GM18505 (cell line): Measurements from ENCODE around the gene ABCF3.

Source experiments
- ATAC-seq: cut with Tn5 transposase; IDR thresholded peaks from one replicate; pipeline ENCODE4 v1.9.1; 2021; ENCODE audit not compliant: unreplicated experiment
- POLR2A ChIP-seq: IDR thresholded peaks from 4 replicates; pipeline ENCODE4 v1.6.1; 2011; ENCODE audit warnings: borderline replicate concordance; ENCODE audit not compliant: insufficient read depth, insufficient read length; ENCODE audit errors: extremely low read depth

Gene ABCF3

GRCh38 chr3:184239221-184239620 is 53.2 kb downstream of the ABCF3 start:
- no peak for TF ChIP-seq POLR2A
- ATAC-seq: no peak

GRCh38 chr3:184239708-184240107 is 53.7 kb downstream of the ABCF3 start:
- TF ChIP-seq POLR2A: no peak
- ATAC-seq: no peak

- ATAC-seq: no peak
- no peak for TF ChIP-seq POLR2A
Measured at GRCh38 chr3:184240384-184241140, 54.6 kb downstream of the ABCF3 start.

GRCh38 chr3:184241141-184241446 is 55.1 kb downstream of the ABCF3 start:
- ATAC-seq: no peak

GRCh38 chr3:184241447-184242296 is 55.7 kb downstream of the ABCF3 start:
- TF ChIP-seq POLR2A: no peak
- no peak for ATAC-seq

More at GRCh38 chr3:184241141-184241446, 55.1 kb downstream of the ABCF3 start:
- TF ChIP-seq POLR2A: no peak

GRCh38 chr3:184242297-184242685 is 56.3 kb downstream of the ABCF3 start:
- no peak for ATAC-seq

More at GRCh38 chr3:184242297-184242685, 56.3 kb downstream of the ABCF3 start:
- TF ChIP-seq POLR2A: no peak
